K562 (cell line): ENCODE data around the gene SEBOX. TPM values are rescaled to one million over a fixed set of nuclear protein-coding genes. Genes with fewer than 3 reads are reported as not detected.

Experiments used
- BCL6 ChIP-seq: fragments of 250-450 bp; sonication (Bioruptor Pico); IDR thresholded peaks from 2 replicates; pipeline ENCODE4 v1.4.0; 2020
- BCOR ChIP-seq: fragments of 450-650 bp; IDR thresholded peaks from 2 replicates; pipeline ENCODE4 v1.6.1; 2016
- COPS2 ChIP-seq: fragments of 450-650 bp; conservative IDR thresholded peaks from 2 replicates; pipeline ENCODE4 v1.6.1; 2016; ENCODE audit warnings: mild to moderate bottlenecking, moderate library complexity
- DNMT1 ChIP-seq: fragments of 450-650 bp; IDR thresholded peaks from 2 replicates; pipeline ENCODE4 v1.6.1; 2016; ENCODE audit warnings: antibody characterized with exemption, mild to moderate bottlenecking
- FUS ChIP-seq: fragments of 200-400 bp; formaldehyde crosslinking; optimal IDR thresholded peaks from 2 replicates; pipeline ENCODE3; 2017; ENCODE audit warnings: low read depth, low read length
- HDAC3 ChIP-seq: fragments of 450-650 bp; IDR thresholded peaks from 2 replicates; pipeline ENCODE4 v1.6.1; 2018; ENCODE audit warnings: borderline replicate concordance, mild to moderate bottlenecking, moderate library complexity; ENCODE audit not compliant: partially characterized antibody
- KAT8 ChIP-seq: fragments of 450-650 bp; IDR thresholded peaks from 2 replicates; pipeline ENCODE4 v1.6.1; 2016; ENCODE audit warnings: low read depth, mild to moderate bottlenecking
- MED1 ChIP-seq: sonication (generic); formaldehyde crosslinking; IDR thresholded peaks from 2 replicates; pipeline ENCODE4 v1.8.1; 2023; ENCODE audit warnings: missing genetic modification reagents, borderline replicate concordance
- NUFIP1 ChIP-seq: fragments of 450-650 bp; IDR thresholded peaks from 2 replicates; pipeline ENCODE4 v1.6.1; 2018; ENCODE audit not compliant: partially characterized antibody
- PCBP2 ChIP-seq: fragments of 200-400 bp; formaldehyde crosslinking; IDR thresholded peaks from 2 replicates; pipeline ENCODE4 v1.6.1; 2018; ENCODE audit warnings: low read length, low read depth, mild to moderate bottlenecking, moderate library complexity; ENCODE audit not compliant: poor library complexity, severe bottlenecking
- PHF21A ChIP-seq: fragments of 450-650 bp; IDR thresholded peaks from 2 replicates; pipeline ENCODE4 v1.6.1; 2017; ENCODE audit warnings: low read depth, borderline replicate concordance
- SUPT5H ChIP-seq: fragments of 450-650 bp; IDR thresholded peaks from 2 replicates; pipeline ENCODE4 v1.6.1; 2016
- ZNF140 ChIP-seq: fragments of 250-450 bp; sonication (Bioruptor Pico); IDR thresholded peaks from 2 replicates; pipeline ENCODE4 v1.8.0; 2021; ENCODE audit warnings: moderate library complexity, mild to moderate bottlenecking, inconsistent platforms
- ZNF445 ChIP-seq: fragments of 250-450 bp; sonication (Bioruptor Pico); IDR thresholded peaks from 2 replicates; pipeline ENCODE4 v1.4.0; 2020; ENCODE audit warnings: low read depth, mild to moderate bottlenecking, moderate library complexity
- ZNF77 ChIP-seq: fragments of 250-450 bp; sonication (Bioruptor Pico); IDR thresholded peaks from 2 replicates; pipeline ENCODE4 v1.5.0; 2020
- polyA plus RNA-seq, 8 experiments: library from polyadenylated mRNA; depleted of rRNA in 4 of 8; stranded (reverse) in 5 of 8; unstranded in 3 of 8; fragments of >200 nt; fragmentation: Nextera tagmentation in 2 of 8; fragmentation: Illumina TruSeq in 1 of 8; extraction: Ambion mirVana in 2 of 8; extraction: Trizol in 1 of 8; gene quantifications; 2 replicates each; pipeline versions ENCODE4 v1.2.1 to v1.2.3, GENCODE V29; 2011 to 2014; ENCODE audit warnings: inconsistent platforms in 1 of 8, missing spikeins in 1 of 8
- total RNA-seq, 7 experiments: library from RNA; depleted of rRNA in 6 of 7; stranded (reverse); fragments of >200 nt in 6 of 7; fragmentation: Illumina TruSeq in 2 of 7; extraction: Trizol in 2 of 7; gene quantifications; 2 replicates each; pipeline versions ENCODE4 v1.2.1 to v1.2.3, GENCODE V29; 2011 to 2021; ENCODE audit warnings: low replicate concordance in 1 of 7
- TF ChIP-seq, protein P1 (sequence below): sonication (generic); IDR thresholded peaks from 2 replicates; pipeline ENCODE4 v1.6.1; 2016
- TF ChIP-seq, protein P2 (sequence below): fragments of 450-650 bp; conservative IDR thresholded peaks from 2 replicates; pipeline ENCODE4 v1.6.1; 2016; ENCODE audit warnings: missing genetic modification characterization, low read depth, mild to moderate bottlenecking, control low read depth, missing compliant biosample characterization
- TF ChIP-seq, protein P3 (sequence below): fragments of 450-650 bp; formaldehyde crosslinking; IDR thresholded peaks from 2 replicates; pipeline ENCODE4 v1.4.0; 2020; ENCODE audit warnings: mild to moderate bottlenecking, moderate library complexity
- TF ChIP-seq, protein P4 (sequence below): fragments of 450-650 bp; conservative IDR thresholded peaks from 2 replicates; pipeline ENCODE4 v1.6.1; 2016; ENCODE audit warnings: missing genetic modification characterization, low read depth, mild to moderate bottlenecking, missing compliant biosample characterization, moderate library complexity

The SEBOX gene
- total and polyA plus RNA-seq, 9 of the 15 experiments (the other 6 are each of a cell fraction or from before 2014, with no cell fraction given) = not detected

DNA sequence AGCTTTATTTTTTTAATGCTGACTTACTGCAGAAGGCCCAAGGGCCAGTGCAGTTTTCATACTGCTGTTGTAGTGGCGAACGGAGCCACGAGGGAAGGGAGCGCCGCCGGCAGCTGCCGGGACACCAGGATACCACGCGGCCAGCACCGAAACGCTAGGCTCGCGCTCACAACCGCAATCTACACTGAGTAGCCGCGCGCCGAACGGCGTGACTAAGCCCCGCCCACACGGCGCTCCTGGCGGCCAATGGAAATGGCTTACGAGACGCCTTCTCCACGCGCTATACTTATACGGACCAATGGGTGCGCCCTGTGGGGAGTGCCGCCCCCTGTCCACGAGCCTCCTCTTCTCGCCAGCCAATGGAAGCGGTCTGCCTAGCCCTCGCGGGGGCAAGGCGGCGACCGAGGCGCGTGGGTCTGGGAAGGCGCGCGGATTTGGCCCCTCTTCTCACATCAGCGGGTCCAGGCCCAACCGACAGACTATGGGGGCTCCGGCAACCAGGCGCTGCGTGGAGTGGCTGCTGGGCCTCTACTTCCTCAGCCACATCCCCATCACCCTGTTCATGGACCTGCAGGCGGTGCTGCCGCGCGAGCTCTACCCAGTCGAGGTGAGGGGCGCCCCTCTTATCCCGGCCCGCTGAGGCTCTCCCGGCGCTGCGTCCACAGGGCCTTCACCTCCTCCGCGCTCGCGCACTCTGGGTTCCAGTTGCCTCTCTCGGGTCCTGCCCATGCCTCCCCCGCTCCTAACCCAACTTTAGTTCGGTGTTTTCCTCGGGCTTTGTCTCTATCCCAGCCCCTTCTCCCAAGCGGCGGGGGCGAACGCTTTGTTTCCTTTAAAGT is 46.0 kb downstream of the SEBOX start, which contains the start of gene TMEM97 (continued):
- TF ChIP-seq, protein P1, sequence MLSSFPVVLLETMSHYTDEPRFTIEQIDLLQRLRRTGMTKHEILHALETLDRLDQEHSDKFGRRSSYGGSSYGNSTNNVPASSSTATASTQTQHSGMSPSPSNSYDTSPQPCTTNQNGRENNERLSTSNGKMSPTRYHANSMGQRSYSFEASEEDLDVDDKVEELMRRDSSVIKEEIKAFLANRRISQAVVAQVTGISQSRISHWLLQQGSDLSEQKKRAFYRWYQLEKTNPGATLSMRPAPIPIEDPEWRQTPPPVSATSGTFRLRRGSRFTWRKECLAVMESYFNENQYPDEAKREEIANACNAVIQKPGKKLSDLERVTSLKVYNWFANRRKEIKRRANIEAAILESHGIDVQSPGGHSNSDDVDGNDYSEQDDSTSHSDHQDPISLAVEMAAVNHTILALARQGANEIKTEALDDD = no peak
- TF ChIP-seq, protein P2, sequence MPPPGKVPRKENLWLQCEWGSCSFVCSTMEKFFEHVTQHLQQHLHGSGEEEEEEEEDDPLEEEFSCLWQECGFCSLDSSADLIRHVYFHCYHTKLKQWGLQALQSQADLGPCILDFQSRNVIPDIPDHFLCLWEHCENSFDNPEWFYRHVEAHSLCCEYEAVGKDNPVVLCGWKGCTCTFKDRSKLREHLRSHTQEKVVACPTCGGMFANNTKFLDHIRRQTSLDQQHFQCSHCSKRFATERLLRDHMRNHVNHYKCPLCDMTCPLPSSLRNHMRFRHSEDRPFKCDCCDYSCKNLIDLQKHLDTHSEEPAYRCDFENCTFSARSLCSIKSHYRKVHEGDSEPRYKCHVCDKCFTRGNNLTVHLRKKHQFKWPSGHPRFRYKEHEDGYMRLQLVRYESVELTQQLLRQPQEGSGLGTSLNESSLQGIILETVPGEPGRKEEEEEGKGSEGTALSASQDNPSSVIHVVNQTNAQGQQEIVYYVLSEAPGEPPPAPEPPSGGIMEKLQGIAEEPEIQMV (tag) = no peak
- no peak for TF ChIP-seq NUFIP1
- TF ChIP-seq BCOR = peak; percentile 52; the same call in 1 of the 2 replicates
- no peak for TF ChIP-seq BCL6 (CRISPR knock-in tag)
- no peak for TF ChIP-seq KAT8
- no peak for TF ChIP-seq ZNF77 (CRISPR knock-in tag)
- TF ChIP-seq FUS = no peak
- no peak for TF ChIP-seq DNMT1
- no peak; the same call in 1 of the 2 replicates for TF ChIP-seq PHF21A
- no peak for TF ChIP-seq ZNF445
- TF ChIP-seq PCBP2 = no peak
- no peak for TF ChIP-seq MED1
- no peak for TF ChIP-seq COPS2
- TF ChIP-seq, protein P3, sequence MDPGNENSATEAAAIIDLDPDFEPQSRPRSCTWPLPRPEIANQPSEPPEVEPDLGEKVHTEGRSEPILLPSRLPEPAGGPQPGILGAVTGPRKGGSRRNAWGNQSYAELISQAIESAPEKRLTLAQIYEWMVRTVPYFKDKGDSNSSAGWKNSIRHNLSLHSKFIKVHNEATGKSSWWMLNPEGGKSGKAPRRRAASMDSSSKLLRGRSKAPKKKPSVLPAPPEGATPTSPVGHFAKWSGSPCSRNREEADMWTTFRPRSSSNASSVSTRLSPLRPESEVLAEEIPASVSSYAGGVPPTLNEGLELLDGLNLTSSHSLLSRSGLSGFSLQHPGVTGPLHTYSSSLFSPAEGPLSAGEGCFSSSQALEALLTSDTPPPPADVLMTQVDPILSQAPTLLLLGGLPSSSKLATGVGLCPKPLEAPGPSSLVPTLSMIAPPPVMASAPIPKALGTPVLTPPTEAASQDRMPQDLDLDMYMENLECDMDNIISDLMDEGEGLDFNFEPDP (CRISPR knock-in tag) = no peak
- TF ChIP-seq ZNF140 (CRISPR knock-in tag) = no peak
- TF ChIP-seq, protein P4, sequence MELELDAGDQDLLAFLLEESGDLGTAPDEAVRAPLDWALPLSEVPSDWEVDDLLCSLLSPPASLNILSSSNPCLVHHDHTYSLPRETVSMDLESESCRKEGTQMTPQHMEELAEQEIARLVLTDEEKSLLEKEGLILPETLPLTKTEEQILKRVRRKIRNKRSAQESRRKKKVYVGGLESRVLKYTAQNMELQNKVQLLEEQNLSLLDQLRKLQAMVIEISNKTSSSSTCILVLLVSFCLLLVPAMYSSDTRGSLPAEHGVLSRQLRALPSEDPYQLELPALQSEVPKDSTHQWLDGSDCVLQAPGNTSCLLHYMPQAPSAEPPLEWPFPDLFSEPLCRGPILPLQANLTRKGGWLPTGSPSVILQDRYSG = no peak
- peak; percentile 91 for TF ChIP-seq SUPT5H
- no peak for TF ChIP-seq HDAC3
